Keratinocyte (primary cell): ENCODE measurements around the gene KCNN3.

Experiments
- EZH2 ChIP-seq: IDR thresholded peaks from one replicate; pipeline ENCODE4 v1.6.1; 2012; ENCODE audit warnings: inconsistent platforms, mild to moderate bottlenecking, low read length, moderate library complexity
- TF ChIP-seq, protein P1 (sequence below), 3 experiments: IDR thresholded peaks in 1 of 3; conservative IDR thresholded peaks in 1 of 3; optimal IDR thresholded peaks in 1 of 3; 2 replicates in 2 of 3; 3 replicates in 1 of 3; pipeline versions ENCODE3 to v1.5.1; 2011; ENCODE audit warnings: low read length in 3 of 3, mild to moderate bottlenecking in 3 of 3, moderate library complexity in 2 of 3, control low read depth in 1 of 3, inconsistent platforms in 1 of 3; ENCODE audit not compliant: insufficient read depth in 2 of 3; ENCODE audit errors: extremely low read depth in 1 of 3

DNA sequence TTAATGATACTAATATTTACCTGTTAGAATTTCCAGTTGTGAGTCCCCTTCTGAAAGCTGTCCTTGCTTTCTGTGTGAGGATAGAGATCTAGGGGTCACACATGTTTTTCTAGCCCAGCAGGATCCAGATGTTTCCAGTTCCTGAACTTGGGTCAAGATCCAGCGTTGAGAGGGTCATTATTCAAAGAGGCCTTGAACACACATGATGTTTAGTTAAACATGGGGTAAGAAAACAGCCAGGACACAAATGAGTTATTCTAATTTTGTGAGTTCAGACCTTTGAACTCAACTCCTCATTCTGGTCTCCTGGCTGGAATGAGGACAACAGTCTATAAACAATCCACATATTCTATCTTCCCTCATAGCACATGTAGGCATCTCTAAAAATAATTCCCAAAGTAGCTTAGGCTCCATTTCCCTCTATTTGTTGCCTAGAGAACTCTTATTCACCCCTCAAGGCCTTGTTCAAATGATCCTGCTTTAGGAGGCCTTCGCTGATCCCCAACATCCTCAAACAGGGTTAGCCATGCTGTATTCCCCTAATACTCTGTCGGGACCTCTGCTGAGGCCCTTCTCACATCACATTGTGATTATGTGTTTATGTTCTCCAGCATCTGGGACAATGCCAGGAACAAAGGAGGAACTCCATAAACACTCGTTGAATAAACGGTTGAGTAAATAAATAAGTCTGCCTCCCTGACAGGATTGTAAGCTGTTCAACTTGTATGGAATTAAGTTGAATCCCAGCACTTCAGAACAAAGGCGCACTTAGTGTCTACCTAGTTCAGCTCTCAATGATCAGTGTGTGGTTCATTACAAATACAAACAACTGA is 15.0 kb upstream of the KCNN3 start:
- TF ChIP-seq, protein P1, sequence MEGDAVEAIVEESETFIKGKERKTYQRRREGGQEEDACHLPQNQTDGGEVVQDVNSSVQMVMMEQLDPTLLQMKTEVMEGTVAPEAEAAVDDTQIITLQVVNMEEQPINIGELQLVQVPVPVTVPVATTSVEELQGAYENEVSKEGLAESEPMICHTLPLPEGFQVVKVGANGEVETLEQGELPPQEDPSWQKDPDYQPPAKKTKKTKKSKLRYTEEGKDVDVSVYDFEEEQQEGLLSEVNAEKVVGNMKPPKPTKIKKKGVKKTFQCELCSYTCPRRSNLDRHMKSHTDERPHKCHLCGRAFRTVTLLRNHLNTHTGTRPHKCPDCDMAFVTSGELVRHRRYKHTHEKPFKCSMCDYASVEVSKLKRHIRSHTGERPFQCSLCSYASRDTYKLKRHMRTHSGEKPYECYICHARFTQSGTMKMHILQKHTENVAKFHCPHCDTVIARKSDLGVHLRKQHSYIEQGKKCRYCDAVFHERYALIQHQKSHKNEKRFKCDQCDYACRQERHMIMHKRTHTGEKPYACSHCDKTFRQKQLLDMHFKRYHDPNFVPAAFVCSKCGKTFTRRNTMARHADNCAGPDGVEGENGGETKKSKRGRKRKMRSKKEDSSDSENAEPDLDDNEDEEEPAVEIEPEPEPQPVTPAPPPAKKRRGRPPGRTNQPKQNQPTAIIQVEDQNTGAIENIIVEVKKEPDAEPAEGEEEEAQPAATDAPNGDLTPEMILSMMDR (optimal IDR thresholded peaks at IDR 0.05 in 1 of 3, IDR thresholded peaks at IDR 0.05 in 1 of 3, conservative IDR thresholded peaks at IDR 0.05 in 1 of 3; ENCODE audit: extremely low read depth in 1 of 3, insufficient read depth in 2 of 3, low read length in 3 of 3): no peak
- TF ChIP-seq EZH2: no peak
